HG03432 (cell line): Measurements from ENCODE around the gene ACTR3C.
A peak's percentile ranks its signal among the peaks of the same experiment; 100 is the strongest.

Experiments used
- ATAC-seq: cut with Tn5 transposase; IDR thresholded peaks from one replicate; pipeline ENCODE4 v1.9.1; 2021; ENCODE audit warnings: mild to moderate bottlenecking, moderate library complexity; ENCODE audit not compliant: unreplicated experiment

Gene ACTR3C

GRCh38 chr7:150322833-150323681 lies at the start of gene ACTR3C, which contains the start of gene LRRC61:
Gene ACTR3C, minus strand, starts transcription at chr7:150323545. Its CDS starts 28,249 bp downstream, at chr7:150295296.
Gene LRRC61, plus strand, starts transcription at chr7:150323355. Its CDS starts 13,507 bp downstream, at chr7:150336862.
- peak; percentile 74 for ATAC-seq

GRCh38 chr7:150372271-150373048 lies 49.1 kb upstream of the ACTR3C start:
- no peak for ATAC-seq

GRCh38 chr7:150371996-150372270 lies 48.6 kb upstream of the ACTR3C start:
- no peak for ATAC-seq

GRCh38 chr7:150371131-150371995 lies 48.0 kb upstream of the ACTR3C start:
- ATAC-seq, result no peak

- no peak for ATAC-seq
Observed at GRCh38 chr7:150370612-150371071, 47.3 kb upstream of the ACTR3C start.

GRCh38 chr7:150369748-150370501 lies 46.6 kb upstream of the ACTR3C start:
- ATAC-seq, result no peak

- ATAC-seq, result peak; percentile 40
Observed at GRCh38 chr7:150368884-150369747, 45.8 kb upstream of the ACTR3C start.

GRCh38 chr7:150368096-150368883 lies 44.9 kb upstream of the ACTR3C start, which contains the start of gene REPIN1:
Gene REPIN1, plus strand, starts transcription at chr7:150368822. Its CDS starts 890 bp downstream, at chr7:150369712.
- ATAC-seq, result peak; percentile 59

GRCh38 chr7:150367677-150368095 lies 44.3 kb upstream of the ACTR3C start:
- ATAC-seq, result no peak

- no peak for ATAC-seq
Observed at GRCh38 chr7:150365673-150366398, 42.5 kb upstream of the ACTR3C start.

GRCh38 chr7:150365194-150365593 lies 41.8 kb upstream of the ACTR3C start:
- no peak for ATAC-seq

- no peak for ATAC-seq
Observed at GRCh38 chr7:150363872-150364271, 40.5 kb upstream of the ACTR3C start.

GRCh38 chr7:150363370-150363769 lies 40.0 kb upstream of the ACTR3C start:
- ATAC-seq, result no peak

GRCh38 chr7:150361807-150362621 lies 38.7 kb upstream of the ACTR3C start:
- no peak for ATAC-seq

GRCh38 chr7:150361402-150361801 lies 38.1 kb upstream of the ACTR3C start:
- no peak for ATAC-seq

GRCh38 chr7:150360363-150361058 lies 37.2 kb upstream of the ACTR3C start:
- no peak for ATAC-seq
